Body of pancreas (tissue), 4 donors: Measurements from ENCODE around the gene LRIG1. TPM values are rescaled to one million over a fixed set of nuclear protein-coding genes. Genes with fewer than 3 reads are reported as not detected.

Experiments used
- ATAC-seq: fragments of 150-250 bp; one replicate; pipeline ENCODE4 v1.9.1; 2016
- DNase-seq, 4 donors: peaks; one replicate each; pipeline ENCODE4 v3.0.0-alpha.2; 2019
- H3K27ac ChIP-seq, 4 donors: fragments of 200-600 bp; sonication (generic); 1 replicate in 3 of 4; 2 replicates in 1 of 4; pipeline versions ENCODE4 v1.5.1 to v1.6.1; 2016 to 2019; ENCODE audit warnings: mild to moderate bottlenecking in 1 of 4, mixed read lengths in 1 of 4, moderate library complexity in 1 of 4
- H3K27me3 ChIP-seq, 2 donors: fragments of 200-600 bp; sonication (generic); one replicate each; pipeline ENCODE4 v1.6.0; 2016; ENCODE audit warnings: mild to moderate bottlenecking in 1 of 2
- H3K36me3 ChIP-seq, 2 donors: fragments of 200-600 bp; sonication (generic); replicated peaks in 1 of 2; 2 replicates each; pipeline ENCODE4 v1.5.1; 2016; ENCODE audit warnings: low read depth in 2 of 2; ENCODE audit not compliant: insufficient read depth in 1 of 2
- H3K4me1 ChIP-seq: fragments of 200-600 bp; sonication (generic); one replicate; pipeline ENCODE4 v1.6.0; 2016
- H3K4me3 ChIP-seq, 2 donors: fragments of 200-600 bp; sonication (generic); 1 replicate in 1 of 2; 2 replicates in 1 of 2; pipeline ENCODE4 v1.5.1; 2016 to 2019
- H3K9me3 ChIP-seq, 3 donors: fragments of 200-600 bp; sonication (generic); 1 replicate in 2 of 3; 2 replicates in 1 of 3; pipeline ENCODE4 v1.5.1; 2016
- POLR2A ChIP-seq, 3 donors: fragments of 450-650 bp; IDR thresholded peaks; one replicate each; pipeline ENCODE4 v1.6.1; 2016; ENCODE audit warnings: antibody characterized with exemption in 3 of 3, mild to moderate bottlenecking in 2 of 3
- WGBS, 2 donors: methylation state at CpG; one replicate each; pipeline ENCODE4 v1.1.5; 2017; 5-methylcytosine and 5-hydroxymethylcytosine counted together
- intact Hi-C: fragments of 100-400 bp; cut with DNase I; formaldehyde crosslinking; loops from one replicate; pipeline ENCODE4 v1.15.1; 2023
- total RNA-seq, 2 donors: library from RNA; depleted of rRNA; stranded (reverse); fragments of >200 nt; gene quantifications; one replicate each; pipeline ENCODE4 v1.1.0, GENCODE V29; 2016
- TF ChIP-seq, protein P1 (sequence below), 7 experiments: fragments of 450-650 bp in 4 of 7; fragments of 200-600 bp in 3 of 7; sonication (generic) in 3 of 7; IDR thresholded peaks; one replicate each; pipeline ENCODE4 v1.5.1; 2016 to 2019; ENCODE audit warnings: antibody characterized with exemption in 7 of 7

The LRIG1 gene
- total RNA-seq, 2 donors from 2014 or later, result 111 to 114 TPM

DNA sequence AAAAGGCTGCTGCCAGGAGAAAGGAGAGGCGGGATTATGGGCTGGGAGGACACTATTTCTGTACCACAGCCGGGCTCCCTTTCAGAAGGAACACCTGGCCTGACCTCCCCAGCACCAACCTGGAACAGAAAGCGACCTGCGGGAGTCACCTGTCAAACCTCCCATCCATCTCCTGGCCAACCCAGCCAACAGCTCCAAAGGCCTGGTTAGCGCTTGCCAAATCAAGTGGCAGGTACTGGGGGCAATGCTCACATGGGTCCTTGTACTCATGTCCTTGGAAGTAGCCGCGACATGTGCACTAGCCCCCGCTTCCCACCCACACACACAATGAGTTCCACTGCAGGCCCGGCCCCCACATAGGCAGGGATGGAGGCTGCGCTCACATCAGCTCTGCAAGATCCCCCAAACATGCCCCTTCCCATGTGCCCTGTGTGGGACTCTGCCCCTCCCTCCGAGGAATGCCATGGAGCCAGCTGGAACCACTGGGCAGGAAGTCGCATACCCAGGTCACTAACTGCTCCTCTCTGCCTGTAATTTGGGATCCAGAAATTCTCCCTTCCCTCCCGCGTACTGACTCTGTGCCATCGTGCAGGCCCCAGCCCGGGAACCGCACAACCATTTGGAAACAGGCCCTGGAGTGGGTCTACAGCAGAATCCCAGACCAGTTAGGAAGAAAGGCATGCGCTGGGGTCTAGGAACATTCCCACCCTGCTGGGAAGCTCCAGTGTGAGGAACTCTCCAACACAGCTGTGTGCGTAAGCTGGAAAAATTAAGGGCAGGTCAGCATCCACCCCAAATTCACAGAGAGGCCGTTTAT lies 98.9 kb downstream of the LRIG1 start:
- H3K9me3 ChIP-seq, result no peaks in the 10 kb centered on the region
- peaks cover 0 to 18% of the 10 kb centered on the region in 2 donors for H3K36me3 ChIP-seq
- TF ChIP-seq POLR2A (IDR thresholded peaks at IDR 0.05), result no peak
- TF ChIP-seq, protein P1, sequence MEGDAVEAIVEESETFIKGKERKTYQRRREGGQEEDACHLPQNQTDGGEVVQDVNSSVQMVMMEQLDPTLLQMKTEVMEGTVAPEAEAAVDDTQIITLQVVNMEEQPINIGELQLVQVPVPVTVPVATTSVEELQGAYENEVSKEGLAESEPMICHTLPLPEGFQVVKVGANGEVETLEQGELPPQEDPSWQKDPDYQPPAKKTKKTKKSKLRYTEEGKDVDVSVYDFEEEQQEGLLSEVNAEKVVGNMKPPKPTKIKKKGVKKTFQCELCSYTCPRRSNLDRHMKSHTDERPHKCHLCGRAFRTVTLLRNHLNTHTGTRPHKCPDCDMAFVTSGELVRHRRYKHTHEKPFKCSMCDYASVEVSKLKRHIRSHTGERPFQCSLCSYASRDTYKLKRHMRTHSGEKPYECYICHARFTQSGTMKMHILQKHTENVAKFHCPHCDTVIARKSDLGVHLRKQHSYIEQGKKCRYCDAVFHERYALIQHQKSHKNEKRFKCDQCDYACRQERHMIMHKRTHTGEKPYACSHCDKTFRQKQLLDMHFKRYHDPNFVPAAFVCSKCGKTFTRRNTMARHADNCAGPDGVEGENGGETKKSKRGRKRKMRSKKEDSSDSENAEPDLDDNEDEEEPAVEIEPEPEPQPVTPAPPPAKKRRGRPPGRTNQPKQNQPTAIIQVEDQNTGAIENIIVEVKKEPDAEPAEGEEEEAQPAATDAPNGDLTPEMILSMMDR (IDR thresholded peaks at IDR 0.05), result no peak
- intact Hi-C loops, result loop anchor here (10.0 kb wide), 1 partner anchor 413 kb away; no protein-coding TSS in a partner anchor
- DNase-seq, result peak; percentile 60 to 79 (median 78)
- H3K4me1 ChIP-seq, result peaks cover 67% of the 10 kb centered on the region
- peak; percentile 45 for ATAC-seq
- peak overlapping the region; percentile 30 to 36 (median 33) for H3K27ac ChIP-seq
- H3K27me3 ChIP-seq, result no peaks in the 10 kb centered on the region
- 48 to 62% methylated on average over 13 to 20 of the region's 20 CpGs for WGBS, 2 donors
- H3K4me3 ChIP-seq, result no peak overlapping the region

GRCh38 chr3:66401157-66401550 lies 99.7 kb downstream of the LRIG1 start:
- ATAC-seq, result no peak
- Histone ChIP-seq H3K4me3 (no peak overlapping the region), H3K4me1 (peaks cover 67% of the 10 kb centered on the region), H3K36me3 (peaks cover 0 to 18% of the 10 kb centered on the region in 2 donors), H3K27ac (peak overlapping the region; percentile 30 to 42 (median 34)), H3K9me3 (no peaks in the 10 kb centered on the region), H3K27me3 (no peaks in the 10 kb centered on the region)
- WGBS, 2 donors, result 65 to 75% methylated on average over 9 to 10 of the region's 10 CpGs
- no peak for TF ChIP-seq POLR2A (IDR thresholded peaks at IDR 0.05)
- TF ChIP-seq, protein P1 (IDR thresholded peaks at IDR 0.05), result no peak
- intact Hi-C loops, result loop anchor here (10.0 kb wide), 1 partner anchor 414 kb away; no protein-coding TSS in a partner anchor
- DNase-seq, result no peak

DNA sequence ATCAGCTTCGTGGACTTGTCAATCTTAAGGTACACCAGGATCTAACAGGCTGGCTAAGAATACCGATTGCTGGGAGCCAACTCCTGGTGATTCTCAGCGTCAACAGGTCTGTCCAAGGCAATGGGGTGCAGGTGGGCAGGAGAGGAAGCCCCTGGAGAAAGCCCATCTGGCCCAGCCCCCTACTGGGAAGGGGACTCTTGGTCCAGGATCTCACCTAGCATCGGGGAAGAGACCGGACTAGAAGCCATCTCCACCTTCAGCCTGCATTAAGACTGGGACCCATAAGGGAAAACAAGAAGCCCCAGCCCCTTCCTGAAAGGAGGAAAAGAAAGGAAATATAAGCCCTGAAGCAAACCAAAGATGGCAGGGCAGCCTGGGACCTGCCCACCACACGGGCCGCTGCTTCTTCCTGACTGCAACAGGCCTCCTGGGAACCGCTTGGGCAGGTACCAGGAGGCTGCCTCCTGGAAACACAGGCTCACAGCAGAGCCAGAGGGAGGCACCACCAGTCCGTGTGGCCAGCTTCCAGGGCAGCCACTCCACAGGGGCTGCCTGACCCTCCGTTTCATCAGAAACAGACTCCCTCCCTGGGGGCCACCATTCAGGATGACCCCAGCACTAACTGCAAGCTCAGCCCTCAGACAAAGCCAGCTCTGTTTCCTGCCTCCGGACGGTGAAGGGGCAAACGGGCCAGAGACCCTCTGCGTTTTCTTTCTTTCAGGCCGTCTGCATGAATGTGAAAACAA lies 100.2 kb downstream of the LRIG1 start:
- TF ChIP-seq, protein P1 (IDR thresholded peaks at IDR 0.05), result no peak
- no peak for TF ChIP-seq POLR2A (IDR thresholded peaks at IDR 0.05)
- Histone ChIP-seq H3K27me3 (no peaks in the 10 kb centered on the region), H3K4me1 (peaks cover 67% of the 10 kb centered on the region), H3K9me3 (no peaks in the 10 kb centered on the region), H3K36me3 (peaks cover 0 to 24% of the 10 kb centered on the region in 2 donors), H3K4me3 (no peak overlapping the region), H3K27ac (peak overlapping the region in 3 of 4 donors; percentile 32 to 42 (median 36))
- ATAC-seq (no peak), DNase-seq (peak in 2 of 4 donors; percentile 43 to 44)
- intact Hi-C loops, result loop anchor here (10.0 kb wide), 1 partner anchor 414 kb away; no protein-coding TSS in a partner anchor
- WGBS, 2 donors, result 70 to 80% methylated on average over 13 to 15 of the region's 15 CpGs

DNA sequence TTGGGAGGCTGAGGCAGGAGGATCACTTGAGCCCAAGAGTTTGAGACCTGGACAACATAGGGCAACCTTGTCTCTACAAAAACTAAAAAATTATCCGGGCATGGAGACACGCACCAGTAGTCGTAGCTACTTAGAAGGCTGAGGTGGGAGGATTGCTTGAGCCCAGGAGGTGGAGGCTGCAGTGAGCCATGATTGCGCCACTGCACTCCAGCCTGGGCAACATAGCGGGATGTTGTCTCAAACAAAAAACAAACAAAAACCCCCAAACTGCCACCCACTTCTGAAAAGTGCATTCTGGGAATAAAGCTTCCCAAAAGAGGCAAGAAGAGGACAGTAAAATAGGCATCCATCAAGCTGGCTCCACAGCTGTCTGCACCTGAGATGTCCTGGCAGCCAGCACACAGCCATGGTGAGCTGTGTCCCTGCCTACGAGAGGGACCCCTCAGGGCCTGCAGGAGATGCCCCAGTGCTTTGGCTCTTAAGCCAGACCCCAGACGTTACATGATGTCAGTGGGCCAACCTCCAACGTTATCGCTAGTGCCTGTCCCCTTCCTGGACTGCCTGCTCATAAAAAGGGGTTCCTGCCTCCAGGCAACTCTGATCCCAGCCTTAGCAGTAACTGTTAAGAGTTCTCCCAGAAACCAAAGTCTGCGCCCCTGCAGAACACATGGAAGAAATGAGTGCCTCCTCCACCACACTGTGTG lies 101.1 kb downstream of the LRIG1 start:
- intact Hi-C loops, result loop anchor here (10.0 kb wide), 1 partner anchor 415 kb away; no protein-coding TSS in a partner anchor
- Histone ChIP-seq H3K9me3 (no peaks in the 10 kb centered on the region), H3K4me1 (peaks cover 63% of the 10 kb centered on the region), H3K27me3 (no peaks in the 10 kb centered on the region), H3K27ac (peak overlapping the region in 3 of 4 donors; percentile 55 to 64 (median 62)), H3K36me3 (peaks cover 0 to 25% of the 10 kb centered on the region in 2 donors), H3K4me3 (no peak overlapping the region)
- ATAC-seq (no peak), DNase-seq (no peak)
- no peak for TF ChIP-seq POLR2A (IDR thresholded peaks at IDR 0.05)
- TF ChIP-seq, protein P1 (IDR thresholded peaks at IDR 0.05), result no peak
- 90 to 93% methylated on average over 10 of the region's 10 CpGs for WGBS, 2 donors
